Trophoblast cell (in vitro differentiated cells and primary cell): ENCODE measurements around the gene SPCS3.

Experiments used
- DNase-seq, 2 donors: peaks; one replicate each; pipeline ENCODE4 v3.0.0-alpha.2; 2016
- H2AFZ ChIP-seq: 2 replicates; pipeline ENCODE4 v1.6.1; 2013; ENCODE audit warnings: low read length, moderate library complexity, mild to moderate bottlenecking; ENCODE audit not compliant: insufficient read depth, poor library complexity
- H2AK5ac ChIP-seq: 2 replicates; pipeline ENCODE4 v1.6.1; 2013; ENCODE audit warnings: mild to moderate bottlenecking, low read length
- H2BK120ac ChIP-seq: 2 replicates; pipeline ENCODE4 v1.6.1; 2013; ENCODE audit warnings: low read length, mild to moderate bottlenecking, moderate library complexity; ENCODE audit not compliant: insufficient read depth, poor library complexity
- H2BK12ac ChIP-seq: 2 replicates; pipeline ENCODE4 v1.6.1; 2013; ENCODE audit warnings: mild to moderate bottlenecking, low read length, moderate library complexity
- H2BK5ac ChIP-seq: 2 replicates; pipeline ENCODE4 v1.6.1; 2013; ENCODE audit warnings: low read length, low read depth, moderate library complexity, mild to moderate bottlenecking; ENCODE audit not compliant: poor library complexity
- H3K14ac ChIP-seq: 2 replicates; pipeline ENCODE4 v1.6.1; 2013; ENCODE audit warnings: mild to moderate bottlenecking, low read length
- H3K18ac ChIP-seq: 2 replicates; pipeline ENCODE4 v1.6.1; 2013; ENCODE audit warnings: mild to moderate bottlenecking, low read length
- H3K23ac ChIP-seq: 2 replicates; pipeline ENCODE4 v1.6.1; 2013; ENCODE audit warnings: low read length
- H3K27ac ChIP-seq: 2 replicates; pipeline ENCODE4 v1.5.1; 2013; ENCODE audit warnings: low read depth, mild to moderate bottlenecking, inconsistent platforms, low read length, moderate library complexity
- H3K27me3 ChIP-seq: 2 replicates; pipeline ENCODE4 v1.6.1; 2013; ENCODE audit warnings: inconsistent platforms, mild to moderate bottlenecking, low read length, moderate library complexity; ENCODE audit not compliant: insufficient read depth
- H3K36me3 ChIP-seq, 2 experiments: 1 replicate in 1 of 2; 2 replicates in 1 of 2; pipeline ENCODE4 v1.6.1; 2013; ENCODE audit warnings: low read length in 2 of 2, mild to moderate bottlenecking in 2 of 2, moderate library complexity in 1 of 2; ENCODE audit not compliant: insufficient read depth in 2 of 2, control insufficient read depth in 1 of 2
- H3K4ac ChIP-seq: 2 replicates; pipeline ENCODE4 v1.6.1; 2013; ENCODE audit warnings: low read depth, mild to moderate bottlenecking, low read length, moderate library complexity
- H3K4me1 ChIP-seq, 2 experiments: 1 replicate in 1 of 2; 2 replicates in 1 of 2; pipeline ENCODE4 v1.6.1; 2013; ENCODE audit warnings: low read length in 2 of 2, mild to moderate bottlenecking in 2 of 2, moderate library complexity in 1 of 2; ENCODE audit not compliant: insufficient read depth in 2 of 2, control insufficient read depth in 1 of 2
- H3K4me2 ChIP-seq: 2 replicates; pipeline ENCODE4 v1.6.1; 2013; ENCODE audit warnings: inconsistent platforms, mild to moderate bottlenecking, low read length, moderate library complexity
- H3K4me3 ChIP-seq: 2 replicates; pipeline ENCODE4 v1.5.1; 2013; ENCODE audit warnings: mild to moderate bottlenecking, low read depth, low read length, inconsistent platforms
- H3K79me1 ChIP-seq: one replicate; pipeline ENCODE4 v1.6.1; 2013; ENCODE audit warnings: low read length
- H3K79me2 ChIP-seq: 2 replicates; pipeline ENCODE4 v1.6.1; 2013; ENCODE audit warnings: low read length, mild to moderate bottlenecking; ENCODE audit not compliant: control insufficient read depth, insufficient read depth, poor library complexity
- H3K9ac ChIP-seq: 2 replicates; pipeline ENCODE4 v1.6.1; 2013; ENCODE audit warnings: mild to moderate bottlenecking, low read length
- H3K9me3 ChIP-seq: 2 replicates; pipeline ENCODE4 v1.6.1; 2013; ENCODE audit warnings: low read depth, mild to moderate bottlenecking, control low read depth, inconsistent platforms, low read length; ENCODE audit not compliant: insufficient read depth
- H4K12ac ChIP-seq: 2 replicates; pipeline ENCODE4 v1.6.1; 2013; ENCODE audit warnings: low read depth, mild to moderate bottlenecking, low read length, moderate library complexity
- H4K8ac ChIP-seq: 2 replicates; pipeline ENCODE4 v1.6.1; 2013; ENCODE audit warnings: low read depth, mild to moderate bottlenecking, low read length, moderate library complexity
- H4K91ac ChIP-seq: one replicate; pipeline ENCODE4 v1.6.1; 2013; ENCODE audit warnings: low read depth, mild to moderate bottlenecking, low read length, moderate library complexity
- WGBS: extraction: QIAGEN DNeasy Blood & Tissue Kit; methylation state at CpG from one replicate; pipeline ENCODE4 v1.1.7; 2013; ENCODE audit warnings: missing lambda C conversion rate; ENCODE audit not compliant: insufficient read length, insufficient coverage; ENCODE audit errors: extremely low coverage; 5-methylcytosine and 5-hydroxymethylcytosine counted together

SPCS3 gene

DNA sequence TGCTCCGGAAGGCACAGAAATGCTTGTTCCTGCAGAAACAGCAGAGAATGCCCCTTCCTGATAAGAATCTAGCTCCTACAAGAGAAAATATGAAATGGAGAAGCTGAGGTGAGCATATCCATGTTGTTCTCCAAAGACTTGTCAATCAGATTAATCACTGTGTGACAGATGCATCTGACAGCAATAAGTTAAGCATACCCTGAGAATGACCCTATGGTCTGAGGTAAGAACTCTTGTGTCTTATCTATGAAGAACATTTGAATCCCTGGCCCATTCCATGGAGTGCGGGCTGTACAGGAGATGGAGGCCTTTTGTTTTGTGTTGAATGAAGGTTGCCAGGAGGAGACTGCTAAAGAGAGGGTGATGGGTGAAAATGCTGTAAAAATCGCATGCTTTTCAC lies 29.2 kb upstream of the SPCS3 start:
- Histone ChIP-seq H2AFZ (no peak overlapping the region), H4K12ac (no peak overlapping the region), H3K36me3 (no peaks in the 10 kb centered on the region), H3K4me3 (no peak overlapping the region), H3K9me3 (no peaks in the 10 kb centered on the region), H3K79me1 (no peaks in the 10 kb centered on the region), H3K79me2 (no peaks in the 10 kb centered on the region), H3K4me2 (no peak overlapping the region), H3K27ac (no peak overlapping the region), H3K23ac (no peak overlapping the region), H3K14ac (no peak overlapping the region), H3K18ac (no peak overlapping the region), H4K8ac (no peak overlapping the region), H2BK5ac (no peak overlapping the region), H2BK120ac (no peak overlapping the region), H2AK5ac (no peak overlapping the region), H3K4ac (no peak overlapping the region), H4K91ac (no peak overlapping the region), H3K27me3 (no peaks in the 10 kb centered on the region), H2BK12ac (no peak overlapping the region), H3K9ac (no peak overlapping the region), H3K4me1 (no peaks in the 10 kb centered on the region)
- peak; percentile 38 to 42 for DNase-seq
- no CpG with 5 or more reads among the region's 3 CpGs for WGBS

GRCh38 chr4:176291748-176292147 lies 28.0 kb upstream of the SPCS3 start:
- Histone ChIP-seq H3K9me3 (no peaks in the 10 kb centered on the region), H3K79me2 (no peaks in the 10 kb centered on the region), H3K23ac (no peak overlapping the region), H3K4ac (no peak overlapping the region), H3K4me3 (no peak overlapping the region), H2BK5ac (no peak overlapping the region), H3K4me2 (no peak overlapping the region), H3K79me1 (no peaks in the 10 kb centered on the region), H3K27ac (no peak overlapping the region), H4K12ac (no peak overlapping the region), H2BK12ac (no peak overlapping the region), H4K91ac (no peak overlapping the region), H3K27me3 (no peaks in the 10 kb centered on the region), H3K14ac (no peak overlapping the region), H3K9ac (no peak overlapping the region), H2BK120ac (no peak overlapping the region), H3K36me3 (no peaks in the 10 kb centered on the region), H4K8ac (no peak overlapping the region), H2AFZ (no peak overlapping the region), H2AK5ac (no peak overlapping the region), H3K4me1 (no peaks in the 10 kb centered on the region), H3K18ac (no peak overlapping the region)
- DNase-seq: no peak
- no CpG with 5 or more reads among the region's 3 CpGs for WGBS

- H2BK120ac ChIP-seq: no peak overlapping the region
- H3K27ac ChIP-seq: no peak overlapping the region
- no peak overlapping the region for H3K4me2 ChIP-seq
These were observed 26.8 kb upstream of the SPCS3 start for GRCh38 chr4:176292920-176293319.

DNA sequence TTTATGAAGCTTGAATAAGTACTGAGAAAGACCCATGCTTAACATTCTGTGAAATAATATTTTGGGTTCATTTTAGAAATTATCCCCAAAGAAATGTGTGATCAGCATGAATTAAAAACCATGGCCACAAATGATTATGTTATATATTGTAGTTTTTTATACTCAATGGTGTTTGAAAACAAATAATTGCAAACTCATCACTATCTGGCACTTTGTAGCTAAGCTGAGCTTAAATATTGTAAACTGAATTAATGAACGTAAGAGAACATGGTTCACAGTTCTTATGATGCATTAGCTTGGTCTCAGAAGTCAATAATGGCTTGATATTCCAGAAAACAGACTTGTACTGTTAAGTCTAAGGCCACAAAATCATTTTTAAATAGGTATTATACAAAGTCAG lies 26.1 kb upstream of the SPCS3 start:
- H2BK12ac ChIP-seq: no peak overlapping the region
- no peaks in the 10 kb centered on the region for H3K4me1 ChIP-seq
- H3K4me2 ChIP-seq: no peak overlapping the region
- H3K23ac ChIP-seq: no peak overlapping the region
- no peak overlapping the region for H3K4ac ChIP-seq
- H4K12ac ChIP-seq: no peak overlapping the region
- H3K27me3 ChIP-seq: no peaks in the 10 kb centered on the region
- no peak overlapping the region for H3K9ac ChIP-seq
- WGBS: no CpG with 5 or more reads among the region's 1 CpG
- no peak overlapping the region for H2AK5ac ChIP-seq
- DNase-seq: no peak
- no peak overlapping the region for H3K4me3 ChIP-seq
- H3K14ac ChIP-seq: no peak overlapping the region
- no peak overlapping the region for H2BK120ac ChIP-seq
- H3K36me3 ChIP-seq: no peaks in the 10 kb centered on the region
- H4K8ac ChIP-seq: no peak overlapping the region
- no peak overlapping the region for H2AFZ ChIP-seq
- no peak overlapping the region for H3K18ac ChIP-seq
- H3K79me2 ChIP-seq: no peaks in the 10 kb centered on the region
- no peak overlapping the region for H4K91ac ChIP-seq
- no peak overlapping the region for H2BK5ac ChIP-seq
- H3K27ac ChIP-seq: no peak overlapping the region
- no peaks in the 10 kb centered on the region for H3K9me3 ChIP-seq
- H3K79me1 ChIP-seq: no peaks in the 10 kb centered on the region

More at GRCh38 chr4:176292920-176293319, 26.8 kb upstream of the SPCS3 start:
- no peak overlapping the region for H4K8ac ChIP-seq
- no peak overlapping the region for H2AFZ ChIP-seq
- H2AK5ac ChIP-seq: no peak overlapping the region
- no peak overlapping the region for H3K14ac ChIP-seq
- DNase-seq: no peak
- H2BK12ac ChIP-seq: no peak overlapping the region
- no peaks in the 10 kb centered on the region for H3K79me1 ChIP-seq
- H4K91ac ChIP-seq: no peak overlapping the region
- H3K18ac ChIP-seq: no peak overlapping the region
- no peak overlapping the region for H4K12ac ChIP-seq
- H3K4ac ChIP-seq: no peak overlapping the region
- no peak overlapping the region for H3K23ac ChIP-seq
- no peaks in the 10 kb centered on the region for H3K9me3 ChIP-seq
- no peak overlapping the region for H2BK5ac ChIP-seq
- H3K36me3 ChIP-seq: no peaks in the 10 kb centered on the region
- no peaks in the 10 kb centered on the region for H3K4me1 ChIP-seq
- H3K79me2 ChIP-seq: no peaks in the 10 kb centered on the region
- H3K27me3 ChIP-seq: no peaks in the 10 kb centered on the region
- no peak overlapping the region for H3K9ac ChIP-seq
- no peak overlapping the region for H3K4me3 ChIP-seq
- no CpG with 5 or more reads among the region's 1 CpG for WGBS
